Lower leg skin (tissue), 3 donors: Measurements from ENCODE around the gene GPR180.

Experiments
- POLR2A ChIP-seq, 2 donors: fragments of 450-650 bp; IDR thresholded peaks; one replicate each; pipeline ENCODE4 v1.6.1; 2016 to 2017; ENCODE audit warnings: antibody characterized with exemption in 2 of 2, mild to moderate bottlenecking in 1 of 2, moderate library complexity in 1 of 2
- TF ChIP-seq, protein P1 (sequence below), 3 donors: fragments of 450-650 bp; IDR thresholded peaks; one replicate each; pipeline ENCODE4 v1.5.1; 2016; ENCODE audit warnings: antibody characterized with exemption in 3 of 3, mild to moderate bottlenecking in 3 of 3, moderate library complexity in 2 of 3

DNA sequence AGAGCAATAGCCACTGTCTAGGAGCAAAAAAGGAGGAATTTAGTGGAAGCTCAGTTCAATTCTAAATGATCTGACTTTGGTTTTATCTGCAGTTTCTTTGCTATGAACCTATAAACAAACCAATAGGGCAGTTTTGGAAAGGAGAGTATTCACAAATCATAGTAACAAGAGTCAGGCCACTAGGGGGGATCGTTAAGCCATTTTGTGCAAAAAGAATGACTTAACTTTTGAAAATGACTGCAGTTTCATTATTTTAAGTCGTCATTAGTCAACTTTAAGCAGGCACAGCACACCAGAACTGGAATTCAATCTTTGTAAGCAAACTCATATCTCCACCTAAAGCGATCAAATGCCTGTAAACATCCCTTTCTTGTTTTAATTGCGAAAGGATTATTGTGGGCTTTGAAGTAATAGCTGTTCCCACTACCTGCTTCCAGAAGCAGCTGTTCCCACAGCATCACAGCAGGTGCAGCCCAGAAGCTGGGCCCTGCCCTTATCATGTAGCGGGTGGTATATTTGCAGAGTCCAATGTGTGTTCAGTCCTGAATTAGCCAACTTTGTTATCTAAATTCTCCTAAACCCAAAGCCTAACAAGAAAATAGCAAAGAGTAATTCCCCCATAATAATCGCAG is 59.2 kb downstream of the GPR180 start:
- TF ChIP-seq, protein P1, sequence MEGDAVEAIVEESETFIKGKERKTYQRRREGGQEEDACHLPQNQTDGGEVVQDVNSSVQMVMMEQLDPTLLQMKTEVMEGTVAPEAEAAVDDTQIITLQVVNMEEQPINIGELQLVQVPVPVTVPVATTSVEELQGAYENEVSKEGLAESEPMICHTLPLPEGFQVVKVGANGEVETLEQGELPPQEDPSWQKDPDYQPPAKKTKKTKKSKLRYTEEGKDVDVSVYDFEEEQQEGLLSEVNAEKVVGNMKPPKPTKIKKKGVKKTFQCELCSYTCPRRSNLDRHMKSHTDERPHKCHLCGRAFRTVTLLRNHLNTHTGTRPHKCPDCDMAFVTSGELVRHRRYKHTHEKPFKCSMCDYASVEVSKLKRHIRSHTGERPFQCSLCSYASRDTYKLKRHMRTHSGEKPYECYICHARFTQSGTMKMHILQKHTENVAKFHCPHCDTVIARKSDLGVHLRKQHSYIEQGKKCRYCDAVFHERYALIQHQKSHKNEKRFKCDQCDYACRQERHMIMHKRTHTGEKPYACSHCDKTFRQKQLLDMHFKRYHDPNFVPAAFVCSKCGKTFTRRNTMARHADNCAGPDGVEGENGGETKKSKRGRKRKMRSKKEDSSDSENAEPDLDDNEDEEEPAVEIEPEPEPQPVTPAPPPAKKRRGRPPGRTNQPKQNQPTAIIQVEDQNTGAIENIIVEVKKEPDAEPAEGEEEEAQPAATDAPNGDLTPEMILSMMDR (IDR thresholded peaks at IDR 0.05), result no peak
- no peak for TF ChIP-seq POLR2A (IDR thresholded peaks at IDR 0.05)
